Stimulated activated CD8-positive, alpha-beta memory T cell treated with anti-CD3 and anti-CD28 coated beads, Interleukin-7, amount 100 ng/mL, for 1 hour (primary cell): Measurements from ENCODE around the gene ITIH5.

Source experiments
- DNase-seq, 2 donors: peaks; one replicate each; pipeline ENCODE4 v3.0.0-alpha.2; 2020; ENCODE audit warnings: low read depth in 2 of 2

ITIH5 gene

GRCh38 chr10:7520507-7521485, 146.0 kb downstream of the ITIH5 start:
- DNase-seq, result no peak

- DNase-seq, result no peak
Observed at GRCh38 chr10:7519351-7519750, 147.4 kb downstream of the ITIH5 start.

DNA sequence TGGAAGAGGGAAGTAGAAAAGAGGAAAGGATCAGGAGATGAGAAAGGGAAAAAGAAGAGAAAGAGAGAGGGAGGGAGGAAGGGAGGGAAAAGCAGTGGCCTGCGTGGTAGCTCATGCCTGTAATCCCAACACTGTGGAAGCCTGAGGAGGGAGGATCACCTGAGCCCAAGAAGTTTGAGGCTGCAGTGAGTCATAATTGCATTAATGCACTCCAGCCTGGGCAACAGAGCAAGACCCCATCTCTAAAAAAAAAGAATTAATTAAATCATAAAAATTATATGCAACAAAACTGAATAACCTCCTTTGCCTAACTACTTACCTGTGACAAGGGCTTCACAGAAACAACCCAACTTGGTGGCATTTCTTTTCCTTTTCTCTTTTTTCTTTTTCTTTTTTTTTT, 148.1 kb downstream of the ITIH5 start:
- DNase-seq, result no peak

GRCh38 chr10:7515439-7515838, 151.3 kb downstream of the ITIH5 start:
- no peak for DNase-seq

DNA sequence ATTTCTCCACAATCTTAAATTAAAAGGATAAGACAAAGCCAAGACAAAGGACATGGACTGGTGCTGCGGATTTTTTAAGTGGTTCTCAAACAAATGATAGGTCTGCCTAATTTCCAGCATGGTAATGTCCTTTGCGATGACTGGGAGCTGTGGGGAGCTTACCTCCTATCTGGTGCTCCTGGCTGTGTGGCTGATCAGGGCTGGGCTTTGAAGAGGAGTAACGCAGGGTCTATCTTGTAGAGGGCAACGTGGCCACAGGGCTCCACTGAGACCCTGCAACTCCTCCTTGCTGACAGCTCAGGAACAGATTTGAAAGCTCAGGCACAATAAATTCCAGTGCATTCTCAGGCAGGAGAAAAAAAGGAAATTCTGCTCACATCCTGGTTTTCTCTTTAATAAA, 152.8 kb downstream of the ITIH5 start:
- DNase-seq, result no peak

- DNase-seq, result no peak
Observed at GRCh38 chr10:7513455-7513854, 153.3 kb downstream of the ITIH5 start.

- DNase-seq, result no peak
Observed at GRCh38 chr10:7512487-7512886, 154.3 kb downstream of the ITIH5 start.

DNA sequence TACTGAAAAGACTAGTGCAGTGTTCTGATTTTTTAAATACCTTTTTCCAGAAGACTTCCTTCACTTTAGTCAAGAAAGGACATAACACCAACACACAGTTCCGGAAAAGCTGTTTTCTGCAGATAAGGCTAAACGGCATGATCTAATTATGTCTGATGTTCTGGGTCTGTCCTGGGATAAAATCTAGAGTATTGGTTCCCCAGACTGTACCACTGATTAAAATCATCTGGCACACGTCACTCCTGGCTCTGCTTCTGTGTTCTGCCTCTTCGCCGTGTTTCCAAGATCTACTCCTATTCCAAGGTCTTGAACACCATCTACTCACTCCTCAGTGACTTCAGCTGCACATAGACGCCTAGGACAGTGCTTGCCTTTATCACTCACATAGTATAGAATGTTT, 155.2 kb downstream of the ITIH5 start:
- no peak for DNase-seq
